Uterus (tissue), 2 donors: ENCODE data around the gene PTPRD.

ENCODE experiments used
- POLR2A ChIP-seq, 2 donors: fragments of 450-650 bp; IDR thresholded peaks; one replicate each; pipeline ENCODE4 v1.6.1; 2016; ENCODE audit warnings: antibody characterized with exemption in 2 of 2, mild to moderate bottlenecking in 1 of 2, moderate library complexity in 1 of 2
- TF ChIP-seq, protein P1 (sequence below), 4 experiments: fragments of 200-600 bp in 2 of 4; fragments of 450-650 bp in 2 of 4; sonication (generic) in 2 of 4; IDR thresholded peaks; one replicate each; pipeline ENCODE4 v1.5.1; 2016 to 2019; ENCODE audit warnings: antibody characterized with exemption in 4 of 4, mild to moderate bottlenecking in 2 of 4, moderate library complexity in 1 of 4

- TF ChIP-seq, protein P1, sequence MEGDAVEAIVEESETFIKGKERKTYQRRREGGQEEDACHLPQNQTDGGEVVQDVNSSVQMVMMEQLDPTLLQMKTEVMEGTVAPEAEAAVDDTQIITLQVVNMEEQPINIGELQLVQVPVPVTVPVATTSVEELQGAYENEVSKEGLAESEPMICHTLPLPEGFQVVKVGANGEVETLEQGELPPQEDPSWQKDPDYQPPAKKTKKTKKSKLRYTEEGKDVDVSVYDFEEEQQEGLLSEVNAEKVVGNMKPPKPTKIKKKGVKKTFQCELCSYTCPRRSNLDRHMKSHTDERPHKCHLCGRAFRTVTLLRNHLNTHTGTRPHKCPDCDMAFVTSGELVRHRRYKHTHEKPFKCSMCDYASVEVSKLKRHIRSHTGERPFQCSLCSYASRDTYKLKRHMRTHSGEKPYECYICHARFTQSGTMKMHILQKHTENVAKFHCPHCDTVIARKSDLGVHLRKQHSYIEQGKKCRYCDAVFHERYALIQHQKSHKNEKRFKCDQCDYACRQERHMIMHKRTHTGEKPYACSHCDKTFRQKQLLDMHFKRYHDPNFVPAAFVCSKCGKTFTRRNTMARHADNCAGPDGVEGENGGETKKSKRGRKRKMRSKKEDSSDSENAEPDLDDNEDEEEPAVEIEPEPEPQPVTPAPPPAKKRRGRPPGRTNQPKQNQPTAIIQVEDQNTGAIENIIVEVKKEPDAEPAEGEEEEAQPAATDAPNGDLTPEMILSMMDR (IDR thresholded peaks at IDR 0.05): no peak
- no peak for TF ChIP-seq POLR2A (IDR thresholded peaks at IDR 0.05)
These were observed 1049.0 kb downstream of the PTPRD start for GRCh38 chr9:9563817-9564216.
